ENCODE results near the gene CSF2RB. TPM values are rescaled to one million over a fixed set of nuclear protein-coding genes. Genes with fewer than 3 reads are reported as not detected.
"Not testable (repeated sequence)": the region's sequence is repeated elsewhere in the genome, so short reads cannot be mapped to it uniquely, and the experiment has no call there.

The CSF2RB gene
- total RNA-seq, 1 experiment from 2014 or later, result not detected

DNA sequence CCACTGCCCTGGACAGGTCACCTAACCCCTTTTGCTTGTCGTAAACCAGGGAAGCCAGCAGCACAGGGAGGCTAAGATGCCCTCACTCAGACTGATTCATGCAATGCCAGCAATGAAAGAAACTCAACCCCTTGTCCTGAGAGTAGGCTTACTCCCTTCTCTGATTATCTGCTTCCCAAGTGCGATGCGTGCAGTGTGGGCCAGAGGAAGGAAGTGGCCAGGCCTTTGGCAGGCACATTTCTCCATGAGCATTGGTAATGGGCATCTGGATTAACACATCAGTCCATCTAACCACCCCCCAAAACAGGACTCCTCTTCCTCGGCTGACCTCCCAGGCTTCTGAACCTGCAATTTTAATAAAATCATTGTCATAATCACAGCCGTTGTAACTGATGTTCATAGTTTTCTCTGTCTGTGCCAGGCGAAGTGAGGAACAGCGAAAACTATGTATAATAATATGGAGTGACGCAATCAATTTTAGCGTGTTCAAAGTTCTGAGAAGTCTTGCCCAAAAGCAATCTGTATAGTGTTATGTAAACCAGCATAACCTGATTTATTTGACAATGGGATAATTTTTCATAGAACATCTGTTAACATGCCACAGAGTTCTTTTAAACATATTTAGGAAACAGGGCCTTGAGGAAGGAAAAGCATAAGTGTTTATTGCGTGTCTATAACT, 71.9 kb downstream of the CSF2RB start:
- TF ChIP-seq, protein P1, sequence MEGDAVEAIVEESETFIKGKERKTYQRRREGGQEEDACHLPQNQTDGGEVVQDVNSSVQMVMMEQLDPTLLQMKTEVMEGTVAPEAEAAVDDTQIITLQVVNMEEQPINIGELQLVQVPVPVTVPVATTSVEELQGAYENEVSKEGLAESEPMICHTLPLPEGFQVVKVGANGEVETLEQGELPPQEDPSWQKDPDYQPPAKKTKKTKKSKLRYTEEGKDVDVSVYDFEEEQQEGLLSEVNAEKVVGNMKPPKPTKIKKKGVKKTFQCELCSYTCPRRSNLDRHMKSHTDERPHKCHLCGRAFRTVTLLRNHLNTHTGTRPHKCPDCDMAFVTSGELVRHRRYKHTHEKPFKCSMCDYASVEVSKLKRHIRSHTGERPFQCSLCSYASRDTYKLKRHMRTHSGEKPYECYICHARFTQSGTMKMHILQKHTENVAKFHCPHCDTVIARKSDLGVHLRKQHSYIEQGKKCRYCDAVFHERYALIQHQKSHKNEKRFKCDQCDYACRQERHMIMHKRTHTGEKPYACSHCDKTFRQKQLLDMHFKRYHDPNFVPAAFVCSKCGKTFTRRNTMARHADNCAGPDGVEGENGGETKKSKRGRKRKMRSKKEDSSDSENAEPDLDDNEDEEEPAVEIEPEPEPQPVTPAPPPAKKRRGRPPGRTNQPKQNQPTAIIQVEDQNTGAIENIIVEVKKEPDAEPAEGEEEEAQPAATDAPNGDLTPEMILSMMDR (IDR thresholded peaks at IDR 0.05; ENCODE audit: unreplicated experiment), result no peak
- no peak overlapping the region for H3K27ac Mint-ChIP-seq (ENCODE audit: unreplicated experiment)
- intact Hi-C loops (cut with micrococcal nuclease; ENCODE audit: unreplicated experiment), result no loop called here
- H3K4me3 Mint-ChIP-seq (ENCODE audit: low read depth, unreplicated experiment), result no peak overlapping the region
- no peaks in the 10 kb centered on the region for H3K36me3 Mint-ChIP-seq (ENCODE audit: insufficient read depth, unreplicated experiment)
- no peaks in the 10 kb centered on the region for H3K9me3 Mint-ChIP-seq (ENCODE audit: low read depth, unreplicated experiment)
- DNase-seq, result no peak
- CTCF ChIA-PET, result no interaction called here
- peaks cover 73% of the 10 kb centered on the region for H3K27me3 Mint-ChIP-seq (ENCODE audit: unreplicated experiment)
- H3K4me1 Mint-ChIP-seq (ENCODE audit: low read depth, unreplicated experiment), result no peaks in the 10 kb centered on the region
- no TSS peak for BruUV-seq (replicated peaks)

DNA sequence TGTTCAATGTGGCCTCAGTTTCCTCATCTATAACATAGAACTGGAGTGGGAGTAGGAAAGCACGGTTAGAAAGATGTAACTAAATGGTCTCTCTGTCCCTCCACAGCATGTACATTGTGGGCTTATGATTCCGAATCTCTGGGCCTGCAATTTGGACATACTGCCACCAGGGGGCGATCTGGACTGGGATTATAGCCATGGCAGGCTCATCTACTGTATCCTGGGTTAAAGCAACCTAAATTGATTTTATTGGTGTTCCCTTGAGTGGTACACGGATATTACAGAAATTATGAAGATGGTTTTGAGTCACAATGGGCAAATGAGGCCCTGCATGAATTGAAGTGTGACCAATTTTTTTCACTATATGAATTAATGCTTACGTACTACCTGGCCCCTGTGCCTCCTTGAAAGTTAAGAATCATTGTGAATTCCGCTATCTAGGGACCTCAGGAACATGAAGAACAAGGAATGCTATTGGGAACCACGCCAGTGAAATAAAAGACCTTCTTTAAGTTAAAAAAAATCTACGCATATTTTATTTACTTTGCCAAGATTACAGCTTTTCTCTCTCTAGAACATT, 72.9 kb downstream of the CSF2RB start:
- CTCF ChIA-PET, result interaction anchor here (1.5 kb wide), 1 partner anchor 58 kb away, joined by 6 read pairs; no protein-coding TSS in a partner anchor
- Mint-ChIP-seq H3K9me3 (ENCODE audit: low read depth, unreplicated experiment) (no peaks in the 10 kb centered on the region), H3K36me3 (ENCODE audit: insufficient read depth, unreplicated experiment) (no peaks in the 10 kb centered on the region), H3K27me3 (ENCODE audit: unreplicated experiment) (peaks cover 73% of the 10 kb centered on the region), H3K27ac (ENCODE audit: unreplicated experiment) (no peak overlapping the region), H3K4me3 (ENCODE audit: low read depth, unreplicated experiment) (no peak overlapping the region), H3K4me1 (ENCODE audit: low read depth, unreplicated experiment) (no peaks in the 10 kb centered on the region)
- no TSS peak for BruUV-seq (replicated peaks)
- intact Hi-C loops (cut with micrococcal nuclease; ENCODE audit: unreplicated experiment), result no loop called here
- peak; percentile 42 for DNase-seq
- TF ChIP-seq, protein P1 (IDR thresholded peaks at IDR 0.05; ENCODE audit: unreplicated experiment), result peak; percentile 76

DNA sequence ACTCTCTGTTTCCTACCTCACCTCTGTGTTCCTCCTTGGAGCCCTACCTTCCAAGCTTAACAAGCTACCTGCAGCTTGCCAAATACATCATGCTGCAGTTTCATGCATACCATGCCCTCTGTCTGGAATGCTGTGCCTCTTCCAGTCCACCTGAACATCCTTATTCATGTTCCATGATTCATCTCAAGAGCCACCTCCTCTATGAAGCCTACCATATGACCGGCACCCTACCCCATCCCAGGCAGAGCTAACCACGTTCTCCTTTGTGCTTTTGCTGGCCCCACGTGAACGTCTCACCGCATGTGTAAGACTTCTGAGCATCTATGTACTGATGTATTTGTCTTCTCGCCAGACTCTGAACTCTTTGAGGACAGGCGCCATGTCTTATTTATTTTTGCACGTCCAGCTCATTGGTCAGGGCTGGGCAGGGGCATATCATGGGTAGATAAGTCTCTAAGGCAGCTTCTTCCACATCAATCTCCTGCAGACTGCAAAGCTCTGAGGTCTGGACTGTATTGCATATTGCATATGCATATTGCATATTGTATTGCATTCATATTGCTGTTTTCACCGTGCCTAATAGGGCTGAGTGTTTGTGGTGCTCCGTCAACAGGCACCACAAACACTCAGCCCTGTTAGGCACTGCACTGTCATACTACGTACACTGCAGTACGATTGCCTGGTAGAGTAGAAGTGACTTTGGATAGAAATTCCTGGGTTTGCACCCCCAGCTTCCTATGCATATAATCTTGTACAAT, 74.8 kb downstream of the CSF2RB start:
- H3K27me3 Mint-ChIP-seq (ENCODE audit: unreplicated experiment), result peaks cover 71% of the 10 kb centered on the region
- DNase-seq, result no peak
- TF ChIP-seq, protein P1 (IDR thresholded peaks at IDR 0.05; ENCODE audit: unreplicated experiment), result no peak
- H3K9me3 Mint-ChIP-seq (ENCODE audit: low read depth, unreplicated experiment), result no peaks in the 10 kb centered on the region
- no TSS peak for BruUV-seq (replicated peaks)
- intact Hi-C loops (cut with micrococcal nuclease; ENCODE audit: unreplicated experiment), result no loop called here
- CTCF ChIA-PET, result no interaction called here
- no peak overlapping the region for H3K4me3 Mint-ChIP-seq (ENCODE audit: low read depth, unreplicated experiment)
- no peaks in the 10 kb centered on the region for H3K4me1 Mint-ChIP-seq (ENCODE audit: low read depth, unreplicated experiment)
- H3K36me3 Mint-ChIP-seq (ENCODE audit: insufficient read depth, unreplicated experiment), result no peaks in the 10 kb centered on the region
- no peak overlapping the region for H3K27ac Mint-ChIP-seq (ENCODE audit: unreplicated experiment)

DNA sequence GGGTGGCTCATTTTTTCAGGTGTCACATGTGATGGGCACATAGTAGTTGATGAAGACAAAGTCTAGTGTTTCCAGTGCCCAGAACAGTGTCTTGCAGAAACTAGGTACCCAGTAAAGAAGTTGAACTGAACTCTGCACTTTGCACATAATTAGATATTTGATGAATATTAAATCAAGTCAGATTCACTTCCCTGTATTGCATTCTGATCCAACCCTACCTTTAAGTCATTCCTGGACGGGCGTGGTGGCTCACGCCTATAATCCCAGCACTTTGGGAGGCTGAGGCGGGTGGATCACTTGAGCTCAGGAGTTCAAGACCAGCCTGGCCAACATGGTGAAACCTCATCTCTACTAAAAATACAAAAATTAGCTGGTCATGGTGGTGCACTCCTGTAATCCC, 75.6 kb downstream of the CSF2RB start:
- H3K9me3 Mint-ChIP-seq (ENCODE audit: low read depth, unreplicated experiment); H3K4me3 Mint-ChIP-seq (ENCODE audit: low read depth, unreplicated experiment); BruUV-seq (replicated peaks); H3K36me3 Mint-ChIP-seq (ENCODE audit: insufficient read depth, unreplicated experiment); intact Hi-C loops (cut with micrococcal nuclease; ENCODE audit: unreplicated experiment); H3K4me1 Mint-ChIP-seq (ENCODE audit: low read depth, unreplicated experiment); DNase-seq; H3K27ac Mint-ChIP-seq (ENCODE audit: unreplicated experiment): not testable (repeated sequence)
- CTCF ChIA-PET, result interaction anchor here (0.6 kb wide), 1 partner anchor 62 kb away, joined by 4 read pairs; no protein-coding TSS in a partner anchor
- peaks cover 71% of the 10 kb centered on the region for H3K27me3 Mint-ChIP-seq (ENCODE audit: unreplicated experiment)

Other genes with a start within 250 kb of the CSF2RB start
- gene CACNG2, start 209.9 kb upstream of the CSF2RB start, total RNA-seq (2022), result not detected in 2 replicates
- 41.0 and 47.0 TPM in 2 replicates for gene IFT27, start 137.5 kb upstream of the CSF2RB start, total RNA-seq (2022)
- gene PVALB, start 96.6 kb upstream of the CSF2RB start, total RNA-seq (2022), result not detected in 2 replicates
- 0.54 TPM in 1 of 2 replicates, not detected in the other for gene NCF4, start 52.6 kb upstream of the CSF2RB start, total RNA-seq (2022)
- gene TST, start 105.8 kb downstream of the CSF2RB start, total RNA-seq (2022), result 52.2 and 64.7 TPM in 2 replicates
- 60.8 and 73.0 TPM in 2 replicates for gene MPST, start 106.1 kb downstream of the CSF2RB start, total RNA-seq (2022)
- 19.6 and 19.8 TPM in 2 replicates for gene KCTD17, start 138.1 kb downstream of the CSF2RB start, total RNA-seq (2022)
- gene TMPRSS6, start 196.1 kb downstream of the CSF2RB start, total RNA-seq (2022), result not detected in 2 replicates
- gene IL2RB, start 236.3 kb downstream of the CSF2RB start, total RNA-seq (2022), result not detected in 2 replicates